HG03135 (cell line): ENCODE results near the gene ANP32B.
A peak's percentile ranks its signal among the peaks of the same experiment; 100 is the strongest.
"Not testable (repeated sequence)": the region's sequence is repeated elsewhere in the genome, so short reads cannot be mapped to it uniquely, and the experiment has no call there.

ENCODE experiments used
- ATAC-seq: cut with Tn5 transposase; IDR thresholded peaks from one replicate; pipeline ENCODE4 v1.9.1; 2021; ENCODE audit warnings: mild to moderate bottlenecking, moderate library complexity; ENCODE audit not compliant: unreplicated experiment

ANP32B gene

DNA sequence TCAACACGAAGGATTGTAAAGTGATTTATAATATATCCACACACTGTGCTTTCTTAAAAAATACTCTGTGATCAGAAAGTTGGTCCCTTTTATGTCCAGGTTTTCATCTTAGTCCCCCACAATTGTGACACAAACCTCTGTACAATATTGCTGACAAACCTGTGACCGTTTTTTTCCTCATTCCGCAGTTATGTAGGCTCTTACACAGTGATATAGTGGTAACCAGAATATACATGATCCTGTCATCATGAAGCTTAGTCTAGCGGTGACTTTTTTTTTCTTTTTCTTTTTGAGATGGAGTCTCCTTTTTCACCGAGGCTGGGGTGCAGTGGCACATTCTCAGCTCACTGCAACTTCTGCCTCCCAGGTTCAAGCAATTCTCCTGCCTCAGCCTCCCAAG lies 8.7 kb downstream of the ANP32B start:
- ATAC-seq = no peak

DNA sequence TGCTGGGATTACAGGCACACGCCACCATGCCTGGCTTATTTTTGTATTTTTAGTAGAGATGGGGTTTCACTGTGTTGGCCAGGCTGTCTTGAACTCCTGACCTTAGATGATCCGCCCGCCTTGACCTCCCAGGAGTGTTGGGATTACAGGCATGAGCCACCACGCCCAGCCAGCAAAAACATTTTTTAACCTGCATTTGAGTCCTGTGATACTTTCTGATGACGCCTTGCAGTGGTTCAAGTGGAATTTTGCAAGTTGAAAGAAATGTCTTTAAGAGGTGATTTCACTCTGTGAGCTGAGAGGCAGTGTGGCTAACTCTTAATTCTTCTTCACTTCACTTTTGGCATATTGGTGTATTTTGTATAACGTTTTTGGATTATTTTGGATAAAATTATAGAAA lies 9.1 kb downstream of the ANP32B start:
- no peak for ATAC-seq

DNA sequence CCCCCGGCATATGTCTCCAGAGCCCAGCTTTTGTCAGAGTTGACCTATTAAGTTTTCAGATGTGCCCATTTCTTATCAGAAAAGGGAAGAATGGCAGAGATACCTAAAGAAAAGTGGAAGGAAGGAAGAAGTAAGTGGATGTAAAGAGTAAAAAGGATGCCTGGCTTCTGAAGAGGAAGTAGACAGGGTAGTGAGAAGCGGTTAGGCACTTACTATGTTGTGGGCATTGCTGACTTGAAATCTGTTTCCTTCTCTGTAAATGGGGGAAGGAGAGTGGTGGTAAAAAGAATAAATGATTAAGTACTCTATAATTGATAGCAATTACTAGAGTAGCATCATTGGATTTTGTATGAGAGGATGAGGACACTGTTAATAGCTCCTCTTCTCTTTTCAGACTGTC lies 9.9 kb downstream of the ANP32B start:
- ATAC-seq = peak; percentile 54

DNA sequence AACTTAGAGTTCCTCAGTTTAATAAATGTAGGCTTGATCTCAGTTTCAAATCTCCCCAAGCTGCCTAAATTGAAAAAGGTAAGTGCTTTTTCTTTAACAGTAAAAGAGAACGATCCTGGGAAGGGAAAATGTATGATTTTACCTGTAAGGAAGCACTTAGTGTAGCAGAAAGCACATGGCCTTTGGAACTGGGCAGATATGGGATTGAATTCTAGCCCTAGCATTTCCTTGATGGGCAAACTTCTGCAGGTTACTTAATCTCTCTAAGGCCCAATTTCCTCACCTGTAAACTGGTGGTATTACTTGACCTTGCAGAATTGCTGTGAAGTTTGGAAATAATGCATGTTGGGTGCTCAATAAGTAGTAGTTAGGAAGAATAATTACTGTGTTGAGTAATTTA lies 11.6 kb downstream of the ANP32B start:
- no peak for ATAC-seq

DNA sequence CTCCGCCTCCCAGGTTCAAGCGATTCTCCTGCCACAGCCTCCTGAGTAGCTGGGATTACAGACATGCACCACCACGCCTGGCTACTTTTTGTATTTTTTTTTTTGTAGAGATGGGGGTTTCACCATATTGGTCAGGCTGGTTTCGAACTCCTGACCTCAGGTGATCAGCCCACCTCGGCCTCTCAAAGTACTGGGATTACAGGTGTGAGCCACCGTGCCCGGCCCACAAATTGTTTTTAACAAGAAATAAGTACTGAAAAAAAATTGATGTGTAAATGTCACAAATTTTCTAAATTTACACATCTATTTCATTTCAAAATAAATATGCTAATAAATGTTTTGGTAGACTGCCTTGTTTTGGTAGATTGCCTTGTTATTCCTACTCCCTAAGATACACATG lies 13.5 kb downstream of the ANP32B start:
- ATAC-seq = not testable (repeated sequence)

DNA sequence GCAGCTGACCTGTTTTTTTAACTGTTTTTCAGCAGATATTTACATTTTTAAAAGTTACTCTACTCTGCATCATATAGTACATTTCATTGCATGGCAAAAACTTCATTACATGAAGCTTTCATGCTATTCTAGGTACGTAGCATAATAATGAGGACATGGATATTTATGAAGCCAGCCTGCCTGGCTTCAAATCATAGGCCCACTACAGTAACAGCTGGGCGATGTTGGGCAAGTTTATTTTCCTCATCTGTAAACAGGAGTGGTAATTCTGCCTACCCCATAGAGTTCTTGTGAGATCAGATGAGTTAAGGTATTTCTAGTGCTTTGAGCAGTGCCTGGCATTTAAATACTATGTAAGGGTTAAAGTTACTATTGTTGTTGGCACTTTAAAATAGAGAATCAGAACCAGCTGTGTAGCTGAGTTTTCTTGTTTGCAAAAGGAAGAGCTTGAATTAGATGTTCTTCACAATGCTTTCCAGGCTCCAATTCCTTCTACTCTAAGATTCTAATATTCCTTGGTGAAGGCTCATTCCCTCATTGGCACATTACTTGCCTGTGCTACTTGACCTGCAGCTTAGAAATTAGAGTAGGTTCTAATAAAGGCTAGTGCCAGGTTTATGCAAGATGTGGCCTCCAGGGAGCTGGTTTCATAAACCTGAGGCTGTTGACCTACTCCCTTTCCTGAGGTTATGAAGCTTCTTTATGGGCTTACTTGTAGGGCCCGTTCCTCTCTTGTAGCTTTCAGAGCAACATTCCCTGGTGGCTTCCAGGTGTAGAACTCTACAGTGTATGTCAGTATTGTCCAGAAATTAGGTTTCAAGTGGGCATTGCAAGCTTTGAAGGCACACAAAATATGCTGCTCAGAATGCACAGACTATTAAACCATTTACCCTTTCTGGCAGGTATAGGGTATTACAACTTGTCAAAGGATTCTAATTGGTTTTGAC lies 14.5 kb downstream of the ANP32B start:
- no peak for ATAC-seq

DNA sequence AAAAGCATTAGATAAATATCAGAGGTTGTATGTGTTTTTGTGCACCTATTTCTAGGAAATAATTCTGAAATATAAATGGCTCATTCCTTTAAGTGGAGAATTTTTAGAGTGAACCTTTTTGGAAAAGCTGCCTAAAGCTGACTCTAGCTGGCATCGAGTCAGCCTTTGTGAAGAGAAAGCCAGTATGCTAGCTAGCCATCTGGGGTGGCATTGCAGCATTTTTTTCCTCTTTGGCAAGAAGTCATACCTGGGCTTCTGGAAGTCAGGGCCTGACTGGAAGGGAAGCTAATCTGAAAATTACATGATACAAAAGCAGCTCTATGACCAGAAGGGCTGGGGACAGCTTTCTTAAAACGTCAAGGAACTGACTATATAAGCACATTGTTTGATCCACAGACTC lies 19.7 kb downstream of the ANP32B start:
- ATAC-seq = no peak

DNA sequence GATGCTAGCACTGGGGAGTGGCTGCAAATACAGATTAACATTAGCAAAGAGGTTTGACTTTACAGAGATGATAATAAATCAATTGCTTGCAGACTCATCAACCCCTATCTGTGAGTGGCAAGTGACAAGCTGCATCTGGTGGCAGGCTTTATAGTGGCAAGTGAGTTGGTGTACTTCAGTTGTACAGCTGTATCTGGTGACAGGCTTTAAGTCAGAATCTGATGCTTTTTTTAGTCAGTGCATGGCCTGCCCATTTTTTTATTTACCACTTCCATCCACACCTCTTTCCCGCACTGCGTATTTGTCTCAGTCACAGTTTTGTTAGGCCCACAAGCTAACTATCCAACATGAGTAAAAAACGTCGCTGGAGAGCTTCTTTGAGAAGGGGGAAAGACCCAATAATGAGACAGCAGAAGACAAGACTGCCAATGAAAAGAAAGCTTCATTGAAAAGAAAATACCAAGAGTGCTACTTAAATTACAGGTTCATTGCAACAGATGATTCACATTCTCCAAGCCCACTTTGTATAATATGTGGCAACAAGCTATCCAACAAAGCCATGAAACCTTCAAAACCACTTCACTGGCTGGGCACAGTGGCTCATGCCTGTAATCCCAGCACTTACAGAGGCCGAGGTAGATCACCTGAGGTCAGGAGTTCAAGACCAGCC lies 23.1 kb downstream of the ANP32B start:
- no peak for ATAC-seq

DNA sequence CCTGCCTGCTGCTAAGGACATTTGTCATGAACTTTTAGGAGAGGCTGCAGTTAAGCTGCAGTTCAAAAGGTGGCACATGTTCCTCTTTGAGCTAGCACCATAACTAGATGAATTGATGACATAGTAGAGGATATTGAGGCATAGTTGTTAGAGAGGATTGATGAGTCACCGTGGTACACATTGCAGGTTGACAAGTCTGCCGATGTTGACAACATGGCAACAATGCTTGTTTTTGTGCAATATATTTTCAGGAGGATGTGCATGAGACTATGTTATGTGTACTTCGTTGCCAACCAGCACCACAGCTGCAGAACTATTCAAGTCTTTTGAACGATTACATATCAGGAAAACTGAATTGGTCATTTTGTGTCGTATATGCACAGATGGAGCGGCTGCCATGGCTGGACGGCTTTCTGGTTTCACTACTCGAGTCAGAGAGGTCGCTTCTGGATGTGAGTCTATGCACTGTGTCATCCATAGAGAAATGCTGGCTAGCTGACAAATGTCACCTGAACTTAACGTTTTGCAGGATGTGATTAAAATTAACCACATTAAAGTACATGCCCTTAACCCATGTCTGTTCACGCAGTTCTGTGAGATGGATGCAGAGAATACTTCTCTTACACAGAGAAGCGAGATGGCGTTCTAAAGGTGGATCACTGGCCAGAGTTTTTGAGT lies 24.2 kb downstream of the ANP32B start:
- no peak for ATAC-seq

DNA sequence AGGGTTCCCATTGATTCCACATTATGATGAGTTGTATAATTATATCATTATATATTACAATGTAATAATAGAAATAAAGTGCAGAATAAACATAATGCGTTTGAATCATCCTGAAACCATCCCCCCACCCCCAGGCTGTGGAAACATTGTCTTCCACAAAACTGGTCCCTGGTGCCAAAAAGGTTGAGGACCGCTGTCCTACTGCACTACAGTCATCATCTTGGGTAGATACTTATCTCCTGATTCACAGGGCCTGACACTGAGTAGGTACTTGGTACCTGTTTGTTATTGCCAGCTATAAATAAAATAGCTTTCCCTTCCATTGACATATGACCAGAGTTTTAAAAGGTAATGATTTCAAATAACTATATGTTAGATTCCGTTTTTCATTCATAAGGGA lies 25.6 kb downstream of the ANP32B start:
- ATAC-seq = no peak

DNA sequence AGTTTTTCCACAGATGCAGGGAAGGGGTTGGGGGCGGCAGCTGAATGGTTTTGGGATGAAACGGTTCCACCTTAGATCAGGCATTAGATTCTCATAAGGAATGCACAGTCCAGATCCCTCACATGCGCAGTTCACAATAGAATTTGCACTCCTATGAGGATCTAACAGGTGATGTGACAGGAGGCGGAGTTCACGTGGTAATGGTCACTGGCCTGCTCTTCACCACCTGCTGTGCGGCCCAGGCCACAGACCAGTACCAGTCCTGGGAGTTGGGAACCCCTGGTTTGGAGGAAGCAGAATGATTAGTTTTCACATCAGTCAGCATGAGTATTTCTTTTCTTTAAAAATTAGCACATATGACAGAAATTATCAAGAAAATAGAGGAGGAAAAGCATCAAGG lies 26.3 kb downstream of the ANP32B start:
- ATAC-seq = no peak

DNA sequence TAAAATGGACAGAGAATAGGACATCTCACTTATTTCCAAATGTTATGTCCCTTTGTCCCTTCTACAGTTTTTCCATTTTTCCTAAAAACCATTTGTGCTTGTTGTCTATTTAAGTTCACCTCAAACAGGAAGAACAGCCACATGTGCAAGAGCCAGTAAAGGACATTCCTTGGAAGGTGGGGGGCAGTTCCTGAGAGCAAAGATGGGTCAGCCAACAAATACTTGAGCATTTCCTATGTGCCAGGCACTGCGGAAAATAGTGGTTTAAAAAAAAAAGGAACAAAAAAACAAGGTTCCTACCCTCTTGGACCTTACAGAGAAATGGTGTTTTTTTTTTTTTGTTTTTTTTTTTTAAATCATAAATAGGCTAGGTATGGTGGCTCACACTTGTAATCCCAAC lies 26.8 kb downstream of the ANP32B start:
- ATAC-seq = no peak

DNA sequence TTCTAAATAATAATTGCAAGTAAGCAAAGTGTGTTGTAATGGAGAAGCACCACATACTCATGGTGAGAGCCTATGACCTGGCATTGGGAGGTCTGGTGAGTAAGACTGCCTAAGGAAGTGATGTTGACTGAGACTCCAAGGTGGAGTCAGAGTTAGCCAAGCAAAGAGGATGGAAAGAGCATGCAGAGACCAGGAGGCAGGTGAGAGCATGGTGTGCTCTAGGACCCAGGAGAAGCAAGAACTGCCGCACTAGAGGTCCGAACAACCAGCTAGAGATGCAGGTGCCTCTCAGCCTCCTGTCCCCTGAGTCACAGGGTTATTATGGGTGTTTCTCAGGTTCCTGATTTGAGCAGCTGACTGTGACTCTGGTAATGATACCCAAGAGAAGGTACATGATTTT lies 27.3 kb downstream of the ANP32B start:
- no peak for ATAC-seq

DNA sequence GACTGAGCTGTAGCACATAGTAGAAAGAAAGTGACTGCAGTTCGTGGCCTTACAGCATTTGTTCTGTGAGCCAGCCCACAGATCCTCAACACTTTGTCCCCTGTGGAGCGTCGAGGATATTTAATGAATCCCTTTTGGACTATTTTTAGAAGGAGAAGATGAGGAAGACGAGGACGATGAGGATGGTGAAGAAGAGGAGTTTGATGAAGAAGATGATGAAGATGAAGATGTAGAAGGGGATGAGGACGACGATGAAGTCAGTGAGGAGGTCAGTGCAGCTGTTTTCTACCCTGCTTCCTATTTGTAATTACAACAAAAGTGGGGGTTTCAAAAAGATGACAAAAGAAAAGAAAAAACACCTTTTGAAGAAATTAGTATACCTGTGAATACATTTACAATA lies 28.0 kb downstream of the ANP32B start:
- ATAC-seq = no peak

DNA sequence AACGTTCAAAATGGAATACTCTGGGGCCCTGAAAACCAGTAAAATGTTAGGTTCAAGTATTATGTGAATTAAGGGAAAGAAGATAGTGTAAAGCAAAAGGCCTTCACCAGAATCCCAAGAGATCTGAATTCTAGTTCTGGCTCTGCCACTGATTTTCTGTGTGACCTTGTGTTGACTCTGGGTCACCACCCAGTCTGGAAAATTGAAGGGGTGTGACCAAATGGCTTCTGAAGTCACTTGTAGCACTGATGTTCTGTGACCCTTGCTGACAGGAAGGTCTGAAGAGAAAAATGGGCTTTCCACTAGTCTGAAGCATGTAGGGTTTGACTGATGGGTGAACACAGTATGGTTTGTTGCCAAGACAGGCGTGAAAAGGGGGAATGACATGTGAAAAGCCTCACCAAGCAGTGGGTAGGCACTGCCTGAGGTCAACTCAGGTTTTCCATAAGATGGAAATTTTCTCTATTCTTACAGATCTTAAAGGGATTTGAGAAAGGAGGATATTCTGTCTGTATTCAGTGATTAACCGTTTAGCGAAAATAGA lies 33.1 kb downstream of the ANP32B start:
- ATAC-seq = no peak

DNA sequence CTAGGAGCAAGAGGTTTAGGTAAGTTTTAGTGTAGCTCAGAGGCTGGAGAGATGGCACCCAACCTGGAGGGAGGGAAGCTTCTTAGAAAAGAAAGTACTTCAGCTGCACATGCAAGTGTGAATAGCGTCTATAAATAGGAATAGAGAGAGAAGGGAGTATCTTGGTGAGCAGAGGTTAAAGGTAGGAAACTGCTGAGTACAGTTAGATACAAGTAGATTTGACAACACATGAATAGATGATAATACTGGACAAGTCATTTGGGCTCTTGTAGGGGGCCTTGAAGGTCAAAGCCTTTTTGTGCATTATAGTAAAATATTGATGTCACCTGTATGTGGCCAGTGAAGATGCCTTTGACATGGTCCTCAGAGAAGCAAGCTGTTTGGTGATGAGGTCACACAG lies 34.2 kb downstream of the ANP32B start:
- ATAC-seq = no peak

DNA sequence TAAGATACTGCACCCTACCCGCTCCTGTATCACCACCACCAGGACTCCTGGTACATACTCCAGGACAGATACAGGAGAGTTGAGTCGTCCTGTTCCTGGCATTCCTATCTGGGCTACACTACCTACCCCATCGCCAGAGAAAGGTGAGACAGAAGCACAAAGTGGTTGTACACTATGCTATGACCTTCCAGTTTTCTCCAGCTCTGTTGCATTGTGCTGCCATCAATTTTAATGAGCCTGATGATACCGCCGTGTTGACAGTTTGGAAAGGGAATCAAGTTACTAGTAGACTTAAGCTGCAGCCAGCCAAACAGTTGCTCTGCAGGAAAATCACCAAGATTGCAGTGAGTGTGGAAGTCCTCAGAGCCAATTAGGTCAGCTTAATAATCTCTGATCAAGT lies 35.2 kb downstream of the ANP32B start:
- ATAC-seq = no peak

DNA sequence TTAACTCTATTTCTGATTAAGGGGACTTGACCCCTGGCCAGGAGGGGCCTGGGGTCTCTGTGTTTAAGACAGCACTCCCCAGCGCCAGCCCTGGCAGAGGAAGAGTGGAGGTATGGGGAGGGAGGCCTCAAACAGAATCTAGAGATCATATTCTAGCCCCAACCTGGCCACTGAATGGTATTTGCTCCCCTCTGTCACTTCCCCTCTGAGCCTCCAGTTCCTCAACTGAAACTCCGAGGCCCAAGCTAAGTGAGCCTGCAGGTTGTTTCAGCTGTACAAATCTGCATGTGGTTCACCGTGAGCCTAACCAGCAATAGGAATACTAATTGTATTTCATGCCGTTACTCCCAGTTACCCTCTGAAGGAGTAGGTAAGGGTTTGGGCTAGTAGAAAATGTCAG lies 36.0 kb downstream of the ANP32B start:
- ATAC-seq = no peak

DNA sequence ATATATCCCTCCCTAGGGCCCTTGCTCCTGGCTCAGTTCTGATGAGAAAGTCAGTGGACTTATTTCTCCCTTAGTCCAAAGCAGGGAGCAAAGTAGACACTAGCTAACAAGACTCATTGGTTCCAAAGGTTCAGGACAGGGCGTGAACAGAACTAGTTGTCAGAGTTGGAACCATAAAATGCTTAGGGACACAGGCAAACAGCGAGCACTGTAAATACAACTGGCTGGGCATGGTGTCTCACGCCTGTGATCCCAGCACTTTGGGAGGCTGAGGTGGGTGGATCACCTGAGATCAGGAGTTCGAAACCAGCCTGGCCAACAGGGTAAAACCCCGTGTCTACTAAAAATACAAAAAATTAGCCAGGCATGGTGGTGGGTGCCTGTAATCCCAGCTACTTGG lies 36.7 kb downstream of the ANP32B start:
- ATAC-seq = not testable (repeated sequence)

DNA sequence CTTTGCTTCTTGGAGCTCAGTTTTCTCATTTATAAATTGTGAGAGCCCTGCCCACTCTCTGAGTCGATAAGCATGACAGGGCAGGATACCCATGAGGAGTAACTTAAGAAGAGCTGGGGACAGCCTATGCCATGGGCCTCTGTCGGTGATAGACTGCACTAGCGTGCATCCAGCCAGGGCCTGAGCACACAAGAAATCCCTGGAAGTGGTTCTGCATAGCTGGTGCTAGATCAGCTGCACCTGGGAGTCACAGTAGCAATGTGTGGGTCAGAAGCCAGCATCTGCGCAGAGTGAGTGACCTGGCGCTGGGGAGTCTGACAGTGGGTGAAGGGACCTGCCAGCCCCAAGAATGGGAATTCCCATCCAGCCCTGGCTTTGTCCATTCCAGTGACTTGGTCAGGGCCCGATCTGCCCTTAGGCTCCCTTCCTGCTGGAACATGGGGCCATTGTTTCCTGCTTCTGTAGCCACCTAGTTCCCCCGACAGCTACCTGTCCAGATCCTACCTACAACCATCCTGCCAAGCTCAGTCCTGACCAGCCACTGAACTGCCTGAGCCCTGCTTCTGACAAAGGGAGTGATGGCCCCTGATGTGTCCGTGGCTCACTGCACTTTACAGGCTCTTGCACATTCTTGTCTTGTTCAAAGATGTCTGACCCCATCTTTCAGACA lies 37.5 kb downstream of the ANP32B start:
- ATAC-seq = no peak
